ENCODE data around the gene CSF3R. TPM values are rescaled to one million over a fixed set of nuclear protein-coding genes. Genes with fewer than 3 reads are reported as not detected.
"Not testable (repeated sequence)": the region's sequence is repeated elsewhere in the genome, so short reads cannot be mapped to it uniquely, and the experiment has no call there.

Gene CSF3R
- polyA plus RNA-seq, 2 donors, result 1.00 to 1.9 TPM

DNA sequence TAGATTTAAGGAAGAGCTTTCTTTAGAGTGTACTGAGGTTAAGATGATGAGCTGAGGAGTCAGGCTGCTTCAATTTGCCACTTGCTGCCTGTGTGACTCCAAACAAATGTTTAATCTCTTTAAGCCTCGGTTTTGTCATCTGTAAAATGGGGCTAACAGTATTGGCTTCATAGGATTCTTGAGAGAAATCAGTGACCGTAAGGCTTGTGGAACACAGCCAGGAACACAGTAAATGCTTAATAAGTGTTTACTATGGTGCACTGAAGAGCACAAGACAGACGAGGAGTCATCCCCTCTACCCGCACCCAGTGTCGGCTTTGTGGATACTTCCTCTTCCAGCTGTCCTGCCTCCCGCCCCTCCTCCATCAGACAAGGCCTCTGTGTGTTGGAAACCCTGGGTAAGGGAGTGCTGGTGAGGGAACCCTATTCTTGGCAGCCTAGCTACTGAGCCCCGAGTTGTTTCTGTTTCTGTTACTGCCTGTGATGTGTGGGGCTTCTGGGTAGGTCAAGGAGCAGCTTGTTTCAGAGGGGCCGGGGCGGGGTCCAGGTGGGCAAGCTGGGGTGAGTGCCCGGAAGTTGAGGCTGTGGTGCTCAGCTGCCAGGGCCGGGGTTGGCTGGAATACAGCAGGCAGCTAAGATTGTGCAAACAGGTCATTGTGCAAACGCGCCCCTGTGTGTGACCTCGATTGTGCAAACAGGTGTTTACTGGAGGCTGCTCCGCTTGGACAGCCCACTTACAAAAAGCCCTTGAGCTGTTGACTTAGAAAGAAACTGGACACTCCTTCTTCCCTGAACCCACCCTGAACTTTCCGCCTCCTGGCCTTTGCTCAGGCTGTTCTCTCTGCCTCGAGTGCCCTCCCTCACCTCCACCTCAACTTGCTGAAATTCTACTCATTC lies 4.0 kb upstream of the CSF3R start:
- Histone ChIP-seq H3K9me3 (ENCODE audit: control insufficient read depth in 2 of 2, insufficient read depth in 1 of 2, low read depth in 1 of 2, low read length in 1 of 2) (no peaks in the 10 kb centered on the region), H3K4me3 (ENCODE audit: low read depth in 1 of 2, low read length in 2 of 2) (no peak overlapping the region), H3K27ac (ENCODE audit: low read depth in 2 of 2, low read length in 1 of 2) (no peak overlapping the region), H3K27me3 (ENCODE audit: control insufficient read depth in 1 of 2, insufficient read depth in 2 of 2, low read length in 2 of 2) (no peaks in the 10 kb centered on the region), H3K36me3 (ENCODE audit: control insufficient read depth in 2 of 2, insufficient read depth in 2 of 2, low read length in 1 of 2) (no peaks in the 10 kb centered on the region), H3K4me1 (ENCODE audit: control insufficient read depth in 2 of 2, insufficient read depth in 2 of 2, low read length in 1 of 2) (peaks cover 0 to 3% of the 10 kb centered on the region in 2 donors)
- WGBS, 2 donors, result 39 to 47% methylated on average over 17 of the region's 17 CpGs

DNA sequence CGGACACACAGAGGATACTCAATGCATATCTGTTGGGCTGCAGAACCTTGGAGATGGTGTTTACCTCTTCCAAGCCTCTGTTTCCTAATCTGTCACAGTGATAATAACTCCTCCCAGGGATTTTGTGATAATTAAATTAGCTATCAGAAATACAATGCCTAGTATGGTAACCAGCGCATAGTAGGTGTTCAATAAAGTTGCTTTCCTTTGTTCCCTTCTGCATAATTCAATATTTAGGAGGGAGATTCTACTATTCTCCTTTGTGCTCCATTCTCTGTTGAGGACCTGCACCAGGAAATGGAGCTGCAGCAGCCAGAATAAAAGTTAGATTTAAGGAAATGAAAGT lies 3.4 kb upstream of the CSF3R start:
- H3K27ac ChIP-seq (ENCODE audit: low read depth in 2 of 2, low read length in 1 of 2), result no peak overlapping the region
- H3K36me3 ChIP-seq (ENCODE audit: control insufficient read depth in 2 of 2, insufficient read depth in 2 of 2, low read length in 1 of 2), result no peaks in the 10 kb centered on the region
- H3K4me3 ChIP-seq (ENCODE audit: low read depth in 1 of 2, low read length in 2 of 2), result no peak overlapping the region
- H3K9me3 ChIP-seq (ENCODE audit: control insufficient read depth in 2 of 2, insufficient read depth in 1 of 2, low read depth in 1 of 2, low read length in 1 of 2), result no peaks in the 10 kb centered on the region
- 87 to 92% methylated on average over 2 of the region's 2 CpGs for WGBS, 2 donors
- H3K27me3 ChIP-seq (ENCODE audit: control insufficient read depth in 1 of 2, insufficient read depth in 2 of 2, low read length in 2 of 2), result no peaks in the 10 kb centered on the region
- H3K4me1 ChIP-seq (ENCODE audit: control insufficient read depth in 2 of 2, insufficient read depth in 2 of 2, low read length in 1 of 2), result peaks cover 0 to 5% of the 10 kb centered on the region in 2 donors

DNA sequence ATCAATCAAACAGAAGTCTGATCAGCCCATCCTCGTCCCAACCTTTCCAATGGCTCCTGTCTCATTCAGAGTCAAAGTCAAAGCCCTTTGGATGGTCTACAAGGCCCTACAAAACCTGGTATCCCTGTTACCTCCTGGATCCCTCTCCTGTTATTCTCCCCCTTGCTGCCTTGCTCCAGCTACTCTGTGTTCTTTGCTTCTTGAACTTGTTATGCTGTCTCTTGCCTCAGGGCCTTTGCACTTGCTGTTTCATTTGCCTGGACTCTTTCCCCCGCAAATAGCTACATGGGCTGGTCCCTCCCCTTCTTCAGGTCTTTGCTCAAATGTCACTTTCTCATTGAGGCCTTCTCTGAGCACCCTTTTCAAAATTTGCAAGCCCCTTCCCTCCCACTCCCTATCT lies 1.4 kb upstream of the CSF3R start:
- H3K4me1 ChIP-seq (ENCODE audit: control insufficient read depth in 2 of 2, insufficient read depth in 2 of 2, low read length in 1 of 2), result peaks cover 0 to 5% of the 10 kb centered on the region in 2 donors
- H3K9me3 ChIP-seq (ENCODE audit: control insufficient read depth in 2 of 2, insufficient read depth in 1 of 2, low read depth in 1 of 2, low read length in 1 of 2), result no peaks in the 10 kb centered on the region
- no peak overlapping the region for H3K4me3 ChIP-seq (ENCODE audit: low read depth in 1 of 2, low read length in 2 of 2)
- no peaks in the 10 kb centered on the region for H3K27me3 ChIP-seq (ENCODE audit: control insufficient read depth in 1 of 2, insufficient read depth in 2 of 2, low read length in 2 of 2)
- H3K36me3 ChIP-seq (ENCODE audit: control insufficient read depth in 2 of 2, insufficient read depth in 2 of 2, low read length in 1 of 2), result no peaks in the 10 kb centered on the region
- 86 to 90% methylated on average over 2 of the region's 2 CpGs for WGBS, 2 donors
- no peak overlapping the region for H3K27ac ChIP-seq (ENCODE audit: low read depth in 2 of 2, low read length in 1 of 2)

- Histone ChIP-seq H3K36me3 (ENCODE audit: control insufficient read depth in 2 of 2, insufficient read depth in 2 of 2, low read length in 1 of 2) (no peaks in the 10 kb centered on the region), H3K27me3 (ENCODE audit: control insufficient read depth in 1 of 2, insufficient read depth in 2 of 2, low read length in 2 of 2) (no peaks in the 10 kb centered on the region), H3K9me3 (ENCODE audit: control insufficient read depth in 2 of 2, insufficient read depth in 1 of 2, low read depth in 1 of 2, low read length in 1 of 2) (no peaks in the 10 kb centered on the region), H3K4me1 (ENCODE audit: control insufficient read depth in 2 of 2, insufficient read depth in 2 of 2, low read length in 1 of 2) (peaks cover 0 to 5% of the 10 kb centered on the region in 2 donors), H3K27ac (ENCODE audit: low read depth in 2 of 2, low read length in 1 of 2) (no peak overlapping the region), H3K4me3 (ENCODE audit: low read depth in 1 of 2, low read length in 2 of 2) (no peak overlapping the region)
- 44 to 45% methylated on average over 26 of the region's 26 CpGs for WGBS, 2 donors
These were observed 666 bp downstream of the CSF3R start for GRCh38 chr1:36481771-36482723.

DNA sequence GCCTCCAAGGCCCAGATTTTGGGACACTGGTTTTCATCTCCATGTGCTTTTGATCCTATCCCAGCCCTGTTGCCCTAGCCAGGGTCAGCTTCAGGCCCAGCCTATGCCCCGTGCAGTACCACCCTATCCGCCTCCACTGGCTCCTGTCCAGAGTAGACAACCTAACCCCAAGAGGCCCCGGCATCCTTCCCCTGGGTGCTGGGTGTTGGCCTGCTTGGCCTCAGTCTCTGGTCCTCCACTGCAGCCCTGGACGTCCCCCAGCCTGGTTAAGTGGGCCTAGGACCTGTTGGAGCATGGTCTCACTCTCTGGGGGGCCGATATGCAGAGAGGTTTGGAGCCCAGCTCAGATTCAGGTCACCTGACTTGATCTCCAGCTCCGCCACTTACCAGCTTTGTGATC lies 1.6 kb downstream of the CSF3R start:
- WGBS, 2 donors, result 83 to 86% methylated on average over 6 of the region's 6 CpGs
- H3K27ac ChIP-seq (ENCODE audit: low read depth in 2 of 2, low read length in 1 of 2), result no peak overlapping the region
- H3K27me3 ChIP-seq (ENCODE audit: control insufficient read depth in 1 of 2, insufficient read depth in 2 of 2, low read length in 2 of 2), result no peaks in the 10 kb centered on the region
- peaks cover 0 to 5% of the 10 kb centered on the region in 2 donors for H3K4me1 ChIP-seq (ENCODE audit: control insufficient read depth in 2 of 2, insufficient read depth in 2 of 2, low read length in 1 of 2)
- H3K36me3 ChIP-seq (ENCODE audit: control insufficient read depth in 2 of 2, insufficient read depth in 2 of 2, low read length in 1 of 2), result no peaks in the 10 kb centered on the region
- H3K4me3 ChIP-seq (ENCODE audit: low read depth in 1 of 2, low read length in 2 of 2), result no peak overlapping the region
- H3K9me3 ChIP-seq (ENCODE audit: control insufficient read depth in 2 of 2, insufficient read depth in 1 of 2, low read depth in 1 of 2, low read length in 1 of 2), result no peaks in the 10 kb centered on the region

GRCh38 chr1:36480161-36480560 lies 2.6 kb downstream of the CSF3R start:
- Histone ChIP-seq H3K4me1 (ENCODE audit: control insufficient read depth in 2 of 2, insufficient read depth in 2 of 2, low read length in 1 of 2) (peaks cover 0 to 5% of the 10 kb centered on the region in 2 donors), H3K27me3 (ENCODE audit: control insufficient read depth in 1 of 2, insufficient read depth in 2 of 2, low read length in 2 of 2) (no peaks in the 10 kb centered on the region), H3K27ac (ENCODE audit: low read depth in 2 of 2, low read length in 1 of 2) (no peak overlapping the region), H3K4me3 (ENCODE audit: low read depth in 1 of 2, low read length in 2 of 2) (no peak overlapping the region), H3K36me3 (ENCODE audit: control insufficient read depth in 2 of 2, insufficient read depth in 2 of 2, low read length in 1 of 2) (no peaks in the 10 kb centered on the region), H3K9me3 (ENCODE audit: control insufficient read depth in 2 of 2, insufficient read depth in 1 of 2, low read depth in 1 of 2, low read length in 1 of 2) (no peaks in the 10 kb centered on the region)
- 85 to 96% methylated on average over 2 of the region's 2 CpGs for WGBS, 2 donors

DNA sequence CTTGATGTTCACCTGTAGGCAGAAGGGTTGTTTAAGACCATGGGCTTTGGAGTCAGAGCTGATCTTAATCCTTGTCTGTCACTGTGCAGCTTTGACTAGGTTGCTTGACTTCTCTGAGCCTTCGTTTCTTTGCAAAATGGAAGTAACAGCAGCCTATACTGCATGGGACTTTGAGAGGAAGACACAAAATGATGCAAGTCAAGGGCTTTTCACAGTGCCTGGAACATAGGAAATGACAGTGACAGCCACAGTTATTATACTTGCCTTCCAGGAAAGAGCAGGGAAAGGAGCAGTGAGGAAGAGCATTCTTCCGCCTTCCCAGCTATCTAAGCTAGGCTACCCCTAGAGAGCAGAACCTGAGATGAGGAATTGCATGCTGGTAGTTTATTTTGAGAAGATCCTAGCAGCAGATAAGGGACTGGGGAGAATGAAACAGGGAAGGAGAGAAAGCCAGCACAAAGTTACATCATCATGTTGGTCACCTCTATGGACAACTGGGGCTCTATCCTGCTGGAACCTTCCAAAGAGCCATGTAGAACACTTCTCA lies 3.1 kb downstream of the CSF3R start:
- no peaks in the 10 kb centered on the region for H3K9me3 ChIP-seq (ENCODE audit: control insufficient read depth in 2 of 2, insufficient read depth in 1 of 2, low read depth in 1 of 2, low read length in 1 of 2)
- no peaks in the 10 kb centered on the region for H3K27me3 ChIP-seq (ENCODE audit: control insufficient read depth in 1 of 2, insufficient read depth in 2 of 2, low read length in 2 of 2)
- no peak overlapping the region for H3K27ac ChIP-seq (ENCODE audit: low read depth in 2 of 2, low read length in 1 of 2)
- H3K4me3 ChIP-seq (ENCODE audit: low read depth in 1 of 2, low read length in 2 of 2), result no peak overlapping the region
- H3K36me3 ChIP-seq (ENCODE audit: control insufficient read depth in 2 of 2, insufficient read depth in 2 of 2, low read length in 1 of 2), result no peaks in the 10 kb centered on the region
- WGBS, 2 donors, result 80 to 91% methylated on average over 2 of the region's 2 CpGs
- peaks cover 0 to 5% of the 10 kb centered on the region in 2 donors for H3K4me1 ChIP-seq (ENCODE audit: control insufficient read depth in 2 of 2, insufficient read depth in 2 of 2, low read length in 1 of 2)

GRCh38 chr1:36477615-36478014 lies 5.1 kb downstream of the CSF3R start:
- H3K4me1 ChIP-seq (ENCODE audit: control insufficient read depth in 2 of 2, insufficient read depth in 2 of 2, low read length in 1 of 2); H3K36me3 ChIP-seq (ENCODE audit: control insufficient read depth in 2 of 2, insufficient read depth in 2 of 2, low read length in 1 of 2); H3K27me3 ChIP-seq (ENCODE audit: control insufficient read depth in 1 of 2, insufficient read depth in 2 of 2, low read length in 2 of 2); H3K4me3 ChIP-seq (ENCODE audit: low read depth in 1 of 2, low read length in 2 of 2); H3K9me3 ChIP-seq (ENCODE audit: control insufficient read depth in 2 of 2, insufficient read depth in 1 of 2, low read depth in 1 of 2, low read length in 1 of 2); H3K27ac ChIP-seq (ENCODE audit: low read depth in 2 of 2, low read length in 1 of 2): not testable (repeated sequence)
- 87 to 89% methylated on average over 13 of the region's 13 CpGs for WGBS, 2 donors

GRCh38 chr1:36476945-36477344 lies 5.8 kb downstream of the CSF3R start:
- Histone ChIP-seq H3K27ac (ENCODE audit: low read depth in 2 of 2, low read length in 1 of 2) (no peak overlapping the region), H3K27me3 (ENCODE audit: control insufficient read depth in 1 of 2, insufficient read depth in 2 of 2, low read length in 2 of 2) (no peaks in the 10 kb centered on the region), H3K9me3 (ENCODE audit: control insufficient read depth in 2 of 2, insufficient read depth in 1 of 2, low read depth in 1 of 2, low read length in 1 of 2) (no peaks in the 10 kb centered on the region), H3K36me3 (ENCODE audit: control insufficient read depth in 2 of 2, insufficient read depth in 2 of 2, low read length in 1 of 2) (no peaks in the 10 kb centered on the region), H3K4me3 (ENCODE audit: low read depth in 1 of 2, low read length in 2 of 2) (no peak overlapping the region), H3K4me1 (ENCODE audit: control insufficient read depth in 2 of 2, insufficient read depth in 2 of 2, low read length in 1 of 2) (peaks cover 0 to 2% of the 10 kb centered on the region in 2 donors)
- 83 to 86% methylated on average over 5 of the region's 5 CpGs for WGBS, 2 donors

Data from esophagus (tissue), 2 donors.